Measurements from ENCODE around the gene KLHL36. TPM values are rescaled to one million over a fixed set of nuclear protein-coding genes. Genes with fewer than 3 reads are reported as not detected.
A peak's percentile ranks its signal among the peaks of the same experiment; 100 is the strongest.

Gene KLHL36
- total RNA-seq, 6 donors from 2014 or later: 44.1 to 92.2 (median 54.2) TPM

GRCh38 chr16:84654238-84654637 lies 5.9 kb downstream of the KLHL36 start:
- WGBS, 2 donors: 86 to 91% methylated on average over 3 of the region's 3 CpGs
- TF ChIP-seq CTCF (IDR thresholded peaks at IDR 0.05): no peak
- TF ChIP-seq POLR2A (IDR thresholded peaks at IDR 0.05): no peak
- no peak for TF ChIP-seq EP300 (IDR thresholded peaks at IDR 0.05)
- no peak for TF ChIP-seq POLR2AphosphoS5 (IDR thresholded peaks at IDR 0.05)
- H3K36me3 ChIP-seq: peaks cover 17 to 71% (median 52%) of the 10 kb centered on the region in 4 donors
- peaks cover 8 to 14% (median 12%) of the 10 kb centered on the region in 4 donors for H3K4me1 ChIP-seq
- no peaks in the 10 kb centered on the region for H3K27me3 ChIP-seq
- ATAC-seq (ENCODE audit: low FRiP score in 2 of 2) (no peak), DNase-seq (no peak)
- no peaks in the 10 kb centered on the region for H3K9me3 ChIP-seq
- H3K4me3 ChIP-seq: no peak overlapping the region
- no peak overlapping the region for H3K27ac ChIP-seq

DNA sequence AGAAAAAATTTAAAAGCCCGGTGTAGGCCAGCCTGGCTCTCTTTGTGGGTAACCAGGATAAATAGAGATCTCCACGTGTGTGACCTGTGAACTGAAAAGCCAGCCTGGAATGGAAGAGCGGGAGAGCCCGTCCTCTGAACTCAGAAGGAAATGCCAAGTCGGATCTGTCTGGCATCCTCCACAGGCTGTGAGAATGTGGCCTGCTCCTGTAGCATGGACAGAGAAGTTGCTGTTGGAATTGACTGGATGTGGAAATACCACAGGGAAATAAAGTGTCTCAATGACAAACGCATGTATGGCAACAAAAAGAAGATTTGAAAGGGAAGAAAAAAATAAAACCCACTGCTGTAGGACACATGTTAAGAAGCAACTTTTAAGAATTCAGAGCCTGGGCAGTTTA lies 6.7 kb downstream of the KLHL36 start:
- WGBS, 2 donors: 61 to 70% methylated on average over 6 of the region's 6 CpGs
- no peak for DNase-seq
- no peaks in the 10 kb centered on the region for H3K9me3 ChIP-seq
- H3K36me3 ChIP-seq: peaks cover 23 to 79% (median 59%) of the 10 kb centered on the region in 4 donors
- H3K4me3 ChIP-seq: no peak overlapping the region
- H3K27me3 ChIP-seq: no peaks in the 10 kb centered on the region
- TF ChIP-seq CTCF (IDR thresholded peaks at IDR 0.05) (no peak), EP300 (IDR thresholded peaks at IDR 0.05) (no peak), POLR2AphosphoS5 (IDR thresholded peaks at IDR 0.05) (no peak), POLR2A (IDR thresholded peaks at IDR 0.05) (no peak)
- H3K4me1 ChIP-seq: peaks cover under 1 to 8% (median 5%) of the 10 kb centered on the region in 4 donors
- ATAC-seq (ENCODE audit: low FRiP score in 2 of 2): no peak
- H3K27ac ChIP-seq: no peak overlapping the region

- H3K36me3 ChIP-seq: peaks cover 30 to 85% (median 68%) of the 10 kb centered on the region in 4 donors
- peak in 1 of 2 donors; percentile 68 for DNase-seq
- no peak for ATAC-seq (ENCODE audit: low FRiP score in 2 of 2)
- no peak overlapping the region for H3K4me3 ChIP-seq
- TF ChIP-seq CTCF (IDR thresholded peaks at IDR 0.05): no peak
- no peak for TF ChIP-seq POLR2A (IDR thresholded peaks at IDR 0.05)
- no peak for TF ChIP-seq POLR2AphosphoS5 (IDR thresholded peaks at IDR 0.05)
- no peak for TF ChIP-seq EP300 (IDR thresholded peaks at IDR 0.05)
- no peaks in the 10 kb centered on the region for H3K9me3 ChIP-seq
- 95% methylated on average over 22 of the region's 22 CpGs for WGBS, 2 donors
- H3K27me3 ChIP-seq: no peaks in the 10 kb centered on the region
- no peak overlapping the region for H3K27ac ChIP-seq
- no peaks in the 10 kb centered on the region for H3K4me1 ChIP-seq
These were observed 8.3 kb downstream of the KLHL36 start for GRCh38 chr16:84656649-84657048.

DNA sequence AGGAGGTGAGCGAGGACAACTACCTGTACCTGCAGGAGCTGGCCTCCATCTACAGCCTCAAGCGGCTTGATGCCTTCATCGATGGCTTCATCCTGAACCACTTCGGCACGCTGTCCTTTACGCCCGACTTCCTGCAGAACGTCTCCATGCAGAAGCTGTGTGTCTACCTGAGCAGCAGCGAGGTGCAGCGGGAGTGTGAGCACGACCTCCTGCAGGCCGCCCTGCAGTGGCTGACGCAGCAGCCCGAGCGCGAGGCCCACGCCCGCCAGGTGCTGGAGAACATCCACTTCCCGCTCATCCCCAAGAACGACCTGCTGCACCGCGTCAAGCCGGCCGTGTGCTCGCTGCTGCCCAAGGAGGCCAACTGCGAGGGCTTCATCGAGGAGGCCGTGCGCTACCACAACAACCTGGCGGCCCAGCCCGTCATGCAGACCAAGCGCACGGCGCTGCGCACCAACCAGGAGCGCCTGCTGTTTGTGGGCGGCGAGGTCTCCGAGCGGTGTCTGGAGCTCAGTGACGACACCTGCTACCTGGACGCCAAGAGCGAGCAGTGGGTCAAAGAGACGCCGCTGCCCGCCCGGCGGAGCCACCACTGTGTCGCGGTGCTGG lies 9.0 kb downstream of the KLHL36 start:
- TF ChIP-seq EP300 (IDR thresholded peaks at IDR 0.05) (no peak), CTCF (IDR thresholded peaks at IDR 0.05) (no peak), POLR2AphosphoS5 (IDR thresholded peaks at IDR 0.05) (no peak), POLR2A (IDR thresholded peaks at IDR 0.05) (no peak)
- Histone ChIP-seq H3K36me3 (peaks cover 37 to 85% (median 71%) of the 10 kb centered on the region in 4 donors), H3K27ac (no peak overlapping the region), H3K4me1 (no peaks in the 10 kb centered on the region), H3K4me3 (no peak overlapping the region), H3K27me3 (no peaks in the 10 kb centered on the region), H3K9me3 (no peaks in the 10 kb centered on the region)
- DNase-seq (peak in 1 of 2 donors; percentile 80), ATAC-seq (ENCODE audit: low FRiP score in 2 of 2) (no peak)
- 98 to 99% methylated on average over 12 to 50 of the region's 50 CpGs for WGBS, 2 donors

GRCh38 chr16:84658690-84659089 lies 10.4 kb downstream of the KLHL36 start:
- Histone ChIP-seq H3K4me3 (no peak overlapping the region), H3K4me1 (no peaks in the 10 kb centered on the region), H3K27ac (no peak overlapping the region), H3K36me3 (peaks cover 44 to 88% (median 75%) of the 10 kb centered on the region in 4 donors), H3K9me3 (no peaks in the 10 kb centered on the region), H3K27me3 (no peaks in the 10 kb centered on the region)
- WGBS, 2 donors: 83 to 85% methylated on average over 11 of the region's 11 CpGs
- DNase-seq: no peak
- no peak for TF ChIP-seq POLR2AphosphoS5 (IDR thresholded peaks at IDR 0.05)
- TF ChIP-seq EP300 (IDR thresholded peaks at IDR 0.05): no peak
- no peak for TF ChIP-seq POLR2A (IDR thresholded peaks at IDR 0.05)
- no peak for TF ChIP-seq CTCF (IDR thresholded peaks at IDR 0.05)
- no peak for ATAC-seq (ENCODE audit: low FRiP score in 2 of 2)

Data from upper lobe of left lung (tissue), 6 donors.